Right lobe of liver (tissue), 4 donors: ENCODE results near the gene B4GALNT1.

Experiments used
- POLR2A ChIP-seq: fragments of 450-650 bp; IDR thresholded peaks from one replicate; pipeline ENCODE4 v1.6.1; 2017; ENCODE audit warnings: antibody characterized with exemption, mild to moderate bottlenecking
- TF ChIP-seq, protein P1 (sequence below), 4 donors: fragments of 200-600 bp in 3 of 4; fragments of 450-650 bp in 1 of 4; IDR thresholded peaks; one replicate each; pipeline versions ENCODE4 v1.5.1 to v1.8.0; 2016 to 2022; ENCODE audit warnings: antibody characterized with exemption in 4 of 4, mild to moderate bottlenecking in 2 of 4
- donor health status: DM: no; HTN: no; CAD: no.
- donor health status: DM: no; HTN: no; CAD: no.
- donor health status: DM: no; HTN: yes; CAD: no.

DNA sequence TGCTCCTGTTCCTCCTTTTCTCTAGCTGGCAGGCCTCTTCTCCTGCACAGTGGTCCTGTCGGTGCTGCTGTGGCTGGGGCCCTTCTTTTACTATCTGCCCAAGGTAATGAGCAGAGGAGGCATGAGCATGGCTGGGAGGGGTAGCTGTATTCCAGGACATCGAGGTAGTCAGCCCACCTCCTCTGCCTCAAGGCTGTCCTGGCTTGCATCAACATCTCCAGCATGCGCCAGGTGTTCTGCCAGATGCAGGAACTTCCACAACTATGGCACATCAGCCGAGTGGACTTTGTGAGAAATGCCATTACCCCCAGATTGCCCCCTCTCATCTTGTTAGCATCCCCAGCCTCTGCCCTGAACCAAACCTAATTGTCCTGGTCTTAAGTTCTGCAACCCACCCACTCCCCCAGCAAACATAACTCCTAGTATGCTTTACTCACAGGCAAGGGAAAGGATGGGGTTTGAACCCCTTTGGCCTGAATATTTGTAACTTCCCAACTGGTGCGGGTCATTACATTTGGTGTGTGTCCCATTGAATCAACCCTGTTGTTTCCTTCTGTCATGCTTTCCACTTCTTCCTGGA lies 9.1 kb downstream of the B4GALNT1 start:
- TF ChIP-seq, protein P1, sequence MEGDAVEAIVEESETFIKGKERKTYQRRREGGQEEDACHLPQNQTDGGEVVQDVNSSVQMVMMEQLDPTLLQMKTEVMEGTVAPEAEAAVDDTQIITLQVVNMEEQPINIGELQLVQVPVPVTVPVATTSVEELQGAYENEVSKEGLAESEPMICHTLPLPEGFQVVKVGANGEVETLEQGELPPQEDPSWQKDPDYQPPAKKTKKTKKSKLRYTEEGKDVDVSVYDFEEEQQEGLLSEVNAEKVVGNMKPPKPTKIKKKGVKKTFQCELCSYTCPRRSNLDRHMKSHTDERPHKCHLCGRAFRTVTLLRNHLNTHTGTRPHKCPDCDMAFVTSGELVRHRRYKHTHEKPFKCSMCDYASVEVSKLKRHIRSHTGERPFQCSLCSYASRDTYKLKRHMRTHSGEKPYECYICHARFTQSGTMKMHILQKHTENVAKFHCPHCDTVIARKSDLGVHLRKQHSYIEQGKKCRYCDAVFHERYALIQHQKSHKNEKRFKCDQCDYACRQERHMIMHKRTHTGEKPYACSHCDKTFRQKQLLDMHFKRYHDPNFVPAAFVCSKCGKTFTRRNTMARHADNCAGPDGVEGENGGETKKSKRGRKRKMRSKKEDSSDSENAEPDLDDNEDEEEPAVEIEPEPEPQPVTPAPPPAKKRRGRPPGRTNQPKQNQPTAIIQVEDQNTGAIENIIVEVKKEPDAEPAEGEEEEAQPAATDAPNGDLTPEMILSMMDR (IDR thresholded peaks at IDR 0.05), result no peak
- no peak for TF ChIP-seq POLR2A
